ENCODE results near the gene CPNE5. TPM values are rescaled to one million over a fixed set of nuclear protein-coding genes. Genes with fewer than 3 reads are reported as not detected.

Gene CPNE5
- total and polyA plus RNA-seq, 2 donors (not counting 1 experiment from before 2014, with no cell fraction given) = 0.02 TPM; not detected in 1

DNA sequence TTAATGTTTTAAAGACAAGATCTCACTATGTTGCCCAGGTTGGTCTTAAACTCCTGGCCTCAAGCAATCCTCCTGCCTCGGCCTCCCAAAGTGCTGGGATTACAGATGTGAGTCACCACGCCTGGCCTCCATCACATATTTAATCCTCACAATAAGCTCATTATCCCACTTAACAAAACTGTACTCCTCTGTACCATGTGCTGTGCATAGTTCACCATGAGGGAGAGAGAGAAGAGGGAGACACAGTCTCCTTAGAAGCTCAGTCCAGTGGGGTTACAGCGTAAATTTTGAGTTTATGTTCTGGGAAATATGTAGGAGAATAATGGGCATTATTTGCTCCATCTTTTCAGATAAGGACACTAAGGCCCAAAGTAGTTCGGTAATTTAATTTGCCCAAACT, 7.9 kb upstream of the CPNE5 start:
- H3K4me2 ChIP-seq (ENCODE audit: extremely low read depth, insufficient read depth, low read length) = no peak overlapping the region
- H3K4me1 ChIP-seq (ENCODE audit: control insufficient read depth, extremely low read depth, insufficient read depth, low read length) = no peaks in the 10 kb centered on the region
- H3K27ac ChIP-seq (ENCODE audit: insufficient read depth, low read length) = no peak overlapping the region
- no peaks in the 10 kb centered on the region for H3K79me2 ChIP-seq (ENCODE audit: control insufficient read depth, insufficient read depth, low read length)
- TF ChIP-seq EZH2 (IDR thresholded peaks at IDR 0.05; ENCODE audit: low read length, missing control alignments) = no peak
- TF ChIP-seq, protein P1, sequence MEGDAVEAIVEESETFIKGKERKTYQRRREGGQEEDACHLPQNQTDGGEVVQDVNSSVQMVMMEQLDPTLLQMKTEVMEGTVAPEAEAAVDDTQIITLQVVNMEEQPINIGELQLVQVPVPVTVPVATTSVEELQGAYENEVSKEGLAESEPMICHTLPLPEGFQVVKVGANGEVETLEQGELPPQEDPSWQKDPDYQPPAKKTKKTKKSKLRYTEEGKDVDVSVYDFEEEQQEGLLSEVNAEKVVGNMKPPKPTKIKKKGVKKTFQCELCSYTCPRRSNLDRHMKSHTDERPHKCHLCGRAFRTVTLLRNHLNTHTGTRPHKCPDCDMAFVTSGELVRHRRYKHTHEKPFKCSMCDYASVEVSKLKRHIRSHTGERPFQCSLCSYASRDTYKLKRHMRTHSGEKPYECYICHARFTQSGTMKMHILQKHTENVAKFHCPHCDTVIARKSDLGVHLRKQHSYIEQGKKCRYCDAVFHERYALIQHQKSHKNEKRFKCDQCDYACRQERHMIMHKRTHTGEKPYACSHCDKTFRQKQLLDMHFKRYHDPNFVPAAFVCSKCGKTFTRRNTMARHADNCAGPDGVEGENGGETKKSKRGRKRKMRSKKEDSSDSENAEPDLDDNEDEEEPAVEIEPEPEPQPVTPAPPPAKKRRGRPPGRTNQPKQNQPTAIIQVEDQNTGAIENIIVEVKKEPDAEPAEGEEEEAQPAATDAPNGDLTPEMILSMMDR (conservative IDR thresholded peaks at IDR 0.05 in 1 of 2, IDR thresholded peaks at IDR 0.05 in 1 of 2; ENCODE audit: low read depth in 1 of 2, low read length in 2 of 2) = no peak
- no peak overlapping the region for H3K9ac ChIP-seq (ENCODE audit: insufficient read depth, low read length)
- H4K20me1 ChIP-seq (ENCODE audit: control insufficient read depth, extremely low read depth, insufficient read depth, low read length) = no peaks in the 10 kb centered on the region
- no peaks in the 10 kb centered on the region for H3K27me3 ChIP-seq (ENCODE audit: control insufficient read depth, insufficient read depth, low read length)
- H3K9me3 ChIP-seq (ENCODE audit: control insufficient read depth, insufficient read depth, low read depth, low read length) = no peaks in the 10 kb centered on the region
- no peak overlapping the region for H2AFZ ChIP-seq (ENCODE audit: low read length)
- no peak for DNase-seq (ENCODE audit: low read depth in 2 of 2)
- H3K4me3 ChIP-seq (replicated peaks in 1 of 4; ENCODE audit: control extremely low read depth in 1 of 4, insufficient read depth in 1 of 4, low read depth in 3 of 4, low read length in 4 of 4) = no peak overlapping the region
- no peaks in the 10 kb centered on the region for H3K36me3 ChIP-seq (ENCODE audit: control insufficient read depth, insufficient read depth, low read length)

DNA sequence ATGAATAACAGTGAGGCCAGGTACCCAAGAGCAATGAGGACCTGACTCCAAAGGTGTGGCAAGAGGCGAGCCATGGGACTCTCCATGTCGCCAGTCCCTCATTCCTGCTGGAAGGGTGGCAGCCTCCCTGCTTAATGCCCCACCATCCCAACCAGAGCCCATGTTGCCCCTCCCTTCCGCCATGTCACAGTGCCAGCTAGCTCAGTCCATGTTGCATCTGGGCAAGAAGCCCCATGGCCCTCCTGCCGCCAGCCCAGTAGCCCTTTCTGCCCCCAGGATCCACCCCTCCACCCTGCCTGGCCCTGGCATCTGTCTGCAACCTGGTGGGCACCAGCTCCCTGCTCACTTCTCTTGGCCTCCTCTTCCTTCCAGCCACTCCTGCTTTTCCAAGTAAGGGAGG, 6.0 kb upstream of the CPNE5 start:
- no peak for DNase-seq (ENCODE audit: low read depth in 2 of 2)
- H3K27me3 ChIP-seq (ENCODE audit: control insufficient read depth, insufficient read depth, low read length) = no peaks in the 10 kb centered on the region
- H3K4me1 ChIP-seq (ENCODE audit: control insufficient read depth, extremely low read depth, insufficient read depth, low read length) = peaks cover 6% of the 10 kb centered on the region
- H3K9me3 ChIP-seq (ENCODE audit: control insufficient read depth, insufficient read depth, low read depth, low read length) = no peaks in the 10 kb centered on the region
- no peaks in the 10 kb centered on the region for H3K79me2 ChIP-seq (ENCODE audit: control insufficient read depth, insufficient read depth, low read length)
- no peaks in the 10 kb centered on the region for H3K36me3 ChIP-seq (ENCODE audit: control insufficient read depth, insufficient read depth, low read length)
- H3K9ac ChIP-seq (ENCODE audit: insufficient read depth, low read length) = no peak overlapping the region
- H3K4me2 ChIP-seq (ENCODE audit: extremely low read depth, insufficient read depth, low read length) = no peak overlapping the region
- H2AFZ ChIP-seq (ENCODE audit: low read length) = no peak overlapping the region
- no peak overlapping the region for H3K4me3 ChIP-seq (replicated peaks in 1 of 4; ENCODE audit: control extremely low read depth in 1 of 4, insufficient read depth in 1 of 4, low read depth in 3 of 4, low read length in 4 of 4)
- TF ChIP-seq, protein P1 (conservative IDR thresholded peaks at IDR 0.05 in 1 of 2, IDR thresholded peaks at IDR 0.05 in 1 of 2; ENCODE audit: low read depth in 1 of 2, low read length in 2 of 2) = no peak
- no peak for TF ChIP-seq EZH2 (IDR thresholded peaks at IDR 0.05; ENCODE audit: low read length, missing control alignments)
- H4K20me1 ChIP-seq (ENCODE audit: control insufficient read depth, extremely low read depth, insufficient read depth, low read length) = no peaks in the 10 kb centered on the region
- H3K27ac ChIP-seq (ENCODE audit: insufficient read depth, low read length) = no peak overlapping the region

DNA sequence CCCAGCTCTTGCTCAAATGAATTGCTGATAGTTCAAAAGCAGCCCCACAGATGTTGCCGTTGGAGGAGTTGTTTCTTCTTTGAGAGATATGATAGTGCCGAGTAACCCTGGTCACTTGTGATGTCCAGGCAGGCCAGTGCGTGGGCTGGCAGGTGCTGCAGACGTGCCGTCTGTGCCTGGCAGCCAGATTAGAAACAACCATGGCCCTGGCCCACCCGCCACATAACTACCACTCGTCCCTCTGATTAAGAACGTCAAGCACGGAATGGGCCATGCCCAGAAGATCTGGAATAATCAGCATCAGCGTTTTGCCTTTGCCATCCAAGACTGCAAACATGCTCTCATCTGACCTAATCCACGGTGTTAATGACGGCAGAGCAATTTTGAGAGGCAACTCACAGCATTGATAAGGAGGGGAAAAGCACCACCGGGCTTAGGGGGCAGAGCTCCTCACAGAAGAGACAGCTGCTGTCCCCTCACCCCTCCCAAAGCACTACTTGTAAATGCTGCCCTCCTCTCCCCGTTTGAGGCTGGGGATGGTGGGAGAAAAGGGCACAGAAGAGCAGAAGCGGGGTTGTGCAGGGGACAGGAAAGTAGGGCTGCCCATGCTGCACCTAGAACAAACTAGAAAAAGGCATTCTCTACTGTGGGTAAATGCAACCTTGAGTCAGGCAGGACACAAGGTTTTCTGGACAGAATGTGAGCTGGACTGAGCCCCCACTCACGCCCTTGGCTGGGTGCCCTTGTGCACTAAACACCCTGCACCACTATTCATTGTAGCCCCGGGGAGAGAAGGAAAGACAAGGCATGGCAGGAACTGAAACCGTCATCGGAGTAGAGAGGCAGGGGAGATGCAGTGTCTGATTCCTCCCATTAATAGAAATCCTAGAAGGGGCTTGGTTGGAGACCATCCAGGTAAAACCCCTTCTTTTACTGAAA, 5.3 kb upstream of the CPNE5 start:
- Histone ChIP-seq H3K9me3 (ENCODE audit: control insufficient read depth, insufficient read depth, low read depth, low read length) (no peaks in the 10 kb centered on the region), H2AFZ (ENCODE audit: low read length) (no peak overlapping the region), H3K79me2 (ENCODE audit: control insufficient read depth, insufficient read depth, low read length) (no peaks in the 10 kb centered on the region), H3K36me3 (ENCODE audit: control insufficient read depth, insufficient read depth, low read length) (no peaks in the 10 kb centered on the region), H3K4me2 (ENCODE audit: extremely low read depth, insufficient read depth, low read length) (no peak overlapping the region), H3K27me3 (ENCODE audit: control insufficient read depth, insufficient read depth, low read length) (no peaks in the 10 kb centered on the region), H3K4me3 (replicated peaks in 1 of 4; ENCODE audit: control extremely low read depth in 1 of 4, insufficient read depth in 1 of 4, low read depth in 3 of 4, low read length in 4 of 4) (no peak overlapping the region), H3K9ac (ENCODE audit: insufficient read depth, low read length) (no peak overlapping the region), H4K20me1 (ENCODE audit: control insufficient read depth, extremely low read depth, insufficient read depth, low read length) (no peaks in the 10 kb centered on the region), H3K27ac (ENCODE audit: insufficient read depth, low read length) (no peak overlapping the region), H3K4me1 (ENCODE audit: control insufficient read depth, extremely low read depth, insufficient read depth, low read length) (peaks cover 8% of the 10 kb centered on the region)
- TF ChIP-seq, protein P1 (conservative IDR thresholded peaks at IDR 0.05 in 1 of 2, IDR thresholded peaks at IDR 0.05 in 1 of 2; ENCODE audit: low read depth in 1 of 2, low read length in 2 of 2) = no peak
- TF ChIP-seq EZH2 (IDR thresholded peaks at IDR 0.05; ENCODE audit: low read length, missing control alignments) = no peak
- no peak for DNase-seq (ENCODE audit: low read depth in 2 of 2)
